Cardiac septum (tissue), 1 donor: ENCODE results near the gene CHST8. TPM values are rescaled to one million over a fixed set of nuclear protein-coding genes. Genes with fewer than 3 reads are reported as not detected.
"Not testable (repeated sequence)": the region's sequence is repeated elsewhere in the genome, so short reads cannot be mapped to it uniquely, and the experiment has no call there.

Experiments
- DNase-seq: peaks from one replicate; pipeline ENCODE4 v3.0.0-alpha.2; 2020; ENCODE audit warnings: low spot score
- intact Hi-C: fragments of 100-400 bp; cut with DNase I; formaldehyde crosslinking; loops from one replicate; pipeline ENCODE4 v1.14.0; 2022
- long read RNA-seq: library from polyadenylated mRNA; unstranded; transcript quantifications from one replicate; pipeline ENCODE4 v2.0.0, GENCODE V29; 2021
- total RNA-seq: library from RNA; stranded (reverse); fragmentation: NEBNext Ultra II Directional; extraction: Animal tissue kit (Norgen Biotek cat#: 25700); gene quantifications from one replicate; pipeline ENCODE4 v1.2.1, GENCODE V29; 2021
- donor health status: DM: no; HTN: no; CAD: no.

Gene CHST8, protein sequence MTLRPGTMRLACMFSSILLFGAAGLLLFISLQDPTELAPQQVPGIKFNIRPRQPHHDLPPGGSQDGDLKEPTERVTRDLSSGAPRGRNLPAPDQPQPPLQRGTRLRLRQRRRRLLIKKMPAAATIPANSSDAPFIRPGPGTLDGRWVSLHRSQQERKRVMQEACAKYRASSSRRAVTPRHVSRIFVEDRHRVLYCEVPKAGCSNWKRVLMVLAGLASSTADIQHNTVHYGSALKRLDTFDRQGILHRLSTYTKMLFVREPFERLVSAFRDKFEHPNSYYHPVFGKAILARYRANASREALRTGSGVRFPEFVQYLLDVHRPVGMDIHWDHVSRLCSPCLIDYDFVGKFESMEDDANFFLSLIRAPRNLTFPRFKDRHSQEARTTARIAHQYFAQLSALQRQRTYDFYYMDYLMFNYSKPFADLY
- total RNA-seq = 0.27 TPM
- long read RNA-seq, partial matches to known transcripts = 0 of 1 reads
- long read RNA-seq, other reads (novel, unspliced or antisense) = 1 of 1 reads

DNA sequence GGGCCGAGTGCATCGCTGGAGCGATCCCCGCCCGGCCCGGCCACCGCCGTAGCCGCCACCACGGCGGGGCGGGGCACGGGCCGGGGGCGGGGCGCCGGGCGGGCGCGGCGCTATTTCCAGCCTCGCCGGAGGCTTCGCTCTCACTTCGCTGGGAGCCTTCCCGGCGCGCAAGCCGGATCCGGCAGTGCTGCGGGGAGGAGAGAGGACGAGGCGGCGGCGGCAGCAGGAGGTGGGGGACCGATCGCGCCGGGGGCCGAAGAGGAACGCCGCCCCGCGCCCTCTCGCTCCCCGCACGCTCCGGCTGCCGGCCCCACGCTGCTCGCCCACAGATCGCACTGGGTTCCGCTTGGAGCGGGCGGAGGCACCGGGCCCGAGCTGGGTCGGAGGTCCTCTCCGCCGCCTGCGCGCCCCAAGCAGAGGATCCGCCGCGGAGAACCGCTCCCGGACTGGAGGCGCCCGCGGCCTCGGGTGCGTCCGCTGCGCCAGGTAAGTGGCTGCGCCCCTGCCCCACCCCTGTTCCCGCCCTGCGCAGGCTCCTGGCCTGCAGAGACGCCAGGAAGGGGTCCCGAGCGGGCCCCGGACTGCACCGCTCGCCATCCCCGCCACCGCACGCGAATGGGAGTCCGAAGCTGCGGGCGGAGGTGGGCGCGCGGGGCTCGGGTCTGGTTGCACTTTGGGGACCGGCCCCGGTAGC, at the start of gene CHST8:
Gene CHST8, plus strand, starts transcription at position 143 of the 694 bp plus-strand sequence. CDS start 67,309 bp downstream, outside the sequence.
- intact Hi-C loops = no loop called here
- no peak for DNase-seq

DNA sequence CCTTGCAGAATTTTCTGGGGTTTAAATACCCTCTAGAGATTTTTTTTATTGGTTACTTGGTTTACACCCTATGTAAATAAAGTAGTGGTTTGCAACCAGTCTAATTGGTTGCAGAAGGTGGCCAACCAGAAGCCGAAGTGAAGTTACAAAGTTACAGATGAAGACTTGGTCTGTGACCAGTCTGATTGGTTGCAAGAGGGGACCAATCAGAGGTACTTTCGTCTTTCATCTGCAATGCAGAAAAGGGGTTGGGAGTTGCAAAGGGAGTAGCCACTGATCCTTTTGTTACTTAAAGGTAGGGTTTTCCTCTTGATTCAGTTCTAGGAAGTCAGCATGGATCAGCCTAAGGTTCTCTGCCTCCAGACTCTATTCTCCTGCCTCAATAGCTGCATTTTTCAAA, 48.8 kb upstream of the CHST8 start:
- no peak for DNase-seq
- intact Hi-C loops = no loop called here

DNA sequence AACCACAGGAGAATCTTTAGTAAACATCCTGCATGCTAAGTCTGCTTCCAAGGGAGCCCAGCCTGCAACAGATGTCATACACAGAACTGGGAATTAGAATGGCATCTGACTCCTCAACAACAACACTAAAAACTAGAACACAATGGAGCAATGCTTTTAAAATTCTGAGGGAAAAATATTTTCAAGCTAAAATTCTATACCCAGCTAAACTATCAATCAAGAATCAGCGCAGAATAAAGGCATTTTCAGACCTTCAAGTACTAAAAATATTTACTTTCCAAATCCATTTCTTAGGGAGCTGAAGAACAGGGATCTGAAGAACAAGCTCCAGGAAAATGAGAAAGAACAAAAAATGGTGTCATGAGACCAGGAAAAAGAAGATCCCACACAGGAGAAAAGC, 46.9 kb upstream of the CHST8 start:
- DNase-seq = no peak
- intact Hi-C loops = no loop called here

DNA sequence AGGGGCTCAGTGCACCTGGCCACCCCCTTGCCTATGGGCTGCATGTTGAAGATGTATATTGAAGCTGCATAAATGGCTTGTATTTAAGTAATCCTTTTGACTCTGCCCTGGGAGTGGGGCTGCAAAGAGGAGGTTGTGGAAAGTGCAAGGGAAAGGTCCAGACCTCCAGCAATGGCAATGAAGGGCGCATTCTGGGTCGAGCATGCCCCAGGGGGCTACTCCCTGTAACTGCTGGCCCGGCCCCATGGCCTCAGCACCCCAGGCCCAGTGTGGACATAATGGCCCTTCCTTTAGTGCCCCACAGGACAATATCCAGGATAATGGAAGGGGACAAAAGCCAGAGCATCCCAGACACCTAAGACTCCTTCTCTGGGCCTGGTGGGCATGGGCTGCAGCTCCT, 43.1 kb upstream of the CHST8 start:
- DNase-seq = no peak
- intact Hi-C loops = no loop called here

DNA sequence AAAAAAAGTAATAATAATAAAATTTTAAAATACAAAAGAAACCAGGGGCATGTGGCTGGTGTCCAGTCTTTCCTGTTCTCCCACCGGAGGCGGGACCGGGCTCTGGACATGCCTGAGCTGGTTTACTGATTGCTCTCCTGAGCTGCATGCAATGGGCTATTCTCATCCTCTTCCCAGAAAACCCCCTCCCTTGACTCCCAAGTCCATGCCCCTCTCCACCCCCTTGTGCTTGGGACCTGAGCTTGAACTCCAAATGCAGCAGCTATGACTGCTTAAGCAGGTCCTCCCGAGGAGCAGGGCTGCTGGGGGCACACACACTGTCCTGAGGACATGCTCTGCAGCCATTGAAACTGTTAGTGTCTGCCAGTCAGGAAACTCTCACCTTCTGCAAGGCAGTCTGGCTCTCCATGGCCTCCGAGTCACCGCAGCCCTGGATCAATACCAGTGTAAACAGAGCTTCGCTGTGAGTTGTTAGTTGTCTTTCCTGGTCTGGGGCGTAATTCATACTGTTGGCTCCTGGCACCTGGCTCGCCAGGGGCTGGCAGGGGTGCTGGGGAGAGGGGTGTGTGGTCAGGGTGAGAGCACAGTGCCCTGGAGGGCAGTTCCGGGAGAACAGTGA, 41.6 kb upstream of the CHST8 start:
- intact Hi-C loops = no loop called here
- DNase-seq = no peak

DNA sequence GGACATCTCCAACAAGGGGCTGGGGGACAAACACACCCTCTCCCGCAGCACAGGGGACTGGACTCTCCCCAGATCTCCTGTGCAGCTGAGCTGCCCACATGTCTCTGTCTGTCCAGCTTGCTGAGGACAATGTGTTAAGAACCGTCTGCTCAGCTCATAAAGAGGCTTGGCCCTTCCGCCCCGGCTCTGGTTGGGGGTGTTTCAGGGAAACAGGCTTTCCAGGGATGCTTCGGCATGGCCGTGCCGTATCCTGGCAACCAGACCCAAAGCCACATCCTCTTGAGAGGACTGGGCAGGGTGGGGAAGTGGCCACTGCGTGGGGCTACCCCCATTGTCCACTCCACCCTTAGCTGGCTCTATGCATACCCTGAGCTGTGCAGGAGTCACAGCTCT, 41.1 kb upstream of the CHST8 start:
- no peak for DNase-seq
- intact Hi-C loops = no loop called here

DNA sequence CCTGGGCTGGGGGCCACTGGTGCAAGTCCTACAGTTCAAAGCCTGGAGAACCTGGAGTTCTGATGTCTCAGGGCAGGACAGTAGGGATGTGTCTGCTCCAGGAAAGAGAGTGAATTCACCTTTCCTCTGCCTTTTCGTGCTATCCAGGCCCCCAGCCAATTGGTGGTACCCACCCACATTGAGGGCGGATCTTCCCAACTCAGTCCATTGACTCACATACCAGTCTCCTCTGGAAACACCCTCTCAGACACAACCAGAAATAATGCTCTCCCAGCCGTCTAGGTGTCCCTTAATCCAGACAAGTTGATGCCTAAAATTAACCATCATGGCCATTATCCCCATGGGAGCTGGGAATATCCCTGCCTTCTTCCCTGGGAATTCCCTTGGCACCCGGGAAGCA, 38.8 kb upstream of the CHST8 start:
- DNase-seq = no peak
- intact Hi-C loops = no loop called here

DNA sequence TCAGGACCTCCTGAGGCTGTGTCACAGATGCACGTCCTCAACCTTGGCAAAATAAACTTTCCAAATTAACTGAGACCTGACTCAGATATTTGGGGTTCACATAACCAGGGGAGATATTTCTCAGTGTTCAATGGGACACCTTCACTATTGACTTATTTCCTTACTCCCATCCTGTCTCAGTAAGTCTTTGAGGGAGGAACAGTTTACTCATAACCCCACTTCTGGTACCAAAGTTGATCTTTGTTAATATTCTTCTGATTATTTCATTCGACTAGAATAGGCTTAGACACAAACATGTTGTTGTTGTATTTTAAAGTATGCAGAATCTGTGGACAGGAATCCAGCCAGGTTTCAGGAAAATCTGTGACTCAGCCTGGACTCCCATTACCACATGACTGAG, 34.6 kb upstream of the CHST8 start:
- DNase-seq = no peak
- intact Hi-C loops = no loop called here

DNA sequence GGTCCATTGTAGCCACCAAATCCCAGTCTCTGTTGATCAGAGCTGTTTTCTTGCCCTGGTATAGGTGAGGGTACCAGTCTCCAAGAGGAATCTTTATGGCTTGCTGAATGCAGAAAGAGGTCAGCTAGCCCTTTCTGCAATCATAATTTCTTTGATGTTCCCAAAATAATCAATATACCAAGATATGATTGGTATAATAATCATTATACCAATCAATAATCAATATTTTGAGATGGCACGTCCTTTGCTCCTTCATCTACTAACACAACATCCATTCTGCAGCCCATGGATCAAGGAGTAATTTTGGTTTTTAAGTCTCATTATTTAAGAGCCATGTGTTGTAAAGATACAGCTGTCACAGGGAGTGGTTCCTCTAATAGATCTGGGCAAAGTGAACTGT, 31.5 kb upstream of the CHST8 start:
- no peak for DNase-seq

DNA sequence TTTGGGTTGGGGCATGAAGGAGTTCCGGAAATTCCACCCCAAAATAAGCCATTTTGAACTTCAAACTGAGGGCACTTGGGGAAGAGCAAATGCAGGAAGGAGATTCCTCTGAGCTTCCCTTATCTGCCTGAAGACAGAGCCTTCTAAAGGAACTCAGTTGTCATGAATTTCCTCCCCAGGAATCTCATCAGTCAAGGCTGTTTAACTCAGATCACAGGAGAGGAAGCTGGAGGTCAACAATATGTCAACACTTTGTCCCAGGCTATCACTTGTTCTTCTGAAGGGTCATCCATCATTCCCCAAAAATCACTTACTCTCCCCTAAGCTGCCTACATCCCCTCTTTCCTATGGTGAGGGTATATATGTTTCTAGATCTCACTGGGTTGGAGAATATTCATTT, 26.0 kb upstream of the CHST8 start:
- intact Hi-C loops = no loop called here
- no peak for DNase-seq

More for the DNA sequence above, 31.5 kb upstream of the CHST8 start:
- intact Hi-C loops = no loop called here

DNA sequence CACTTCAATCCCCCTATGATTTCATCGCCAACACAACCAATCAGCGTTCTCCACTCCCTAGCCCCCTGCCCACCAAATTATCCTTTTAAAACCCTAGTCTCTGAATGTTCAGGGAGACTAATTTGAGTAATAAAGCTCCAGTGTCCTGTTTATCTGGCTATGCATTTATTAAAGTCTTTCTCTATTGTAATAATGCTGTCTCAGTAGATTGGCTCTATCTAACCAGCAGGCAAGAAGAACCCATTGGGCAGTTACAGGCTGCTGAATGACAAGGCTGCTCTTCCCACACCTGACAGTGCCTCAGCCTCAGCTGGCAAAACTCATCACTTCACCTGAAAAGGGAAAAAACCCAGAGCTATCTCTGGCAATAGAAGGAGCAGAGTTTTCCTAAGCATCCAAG, 20.2 kb upstream of the CHST8 start:
- no peak for DNase-seq
- intact Hi-C loops = no loop called here

DNA sequence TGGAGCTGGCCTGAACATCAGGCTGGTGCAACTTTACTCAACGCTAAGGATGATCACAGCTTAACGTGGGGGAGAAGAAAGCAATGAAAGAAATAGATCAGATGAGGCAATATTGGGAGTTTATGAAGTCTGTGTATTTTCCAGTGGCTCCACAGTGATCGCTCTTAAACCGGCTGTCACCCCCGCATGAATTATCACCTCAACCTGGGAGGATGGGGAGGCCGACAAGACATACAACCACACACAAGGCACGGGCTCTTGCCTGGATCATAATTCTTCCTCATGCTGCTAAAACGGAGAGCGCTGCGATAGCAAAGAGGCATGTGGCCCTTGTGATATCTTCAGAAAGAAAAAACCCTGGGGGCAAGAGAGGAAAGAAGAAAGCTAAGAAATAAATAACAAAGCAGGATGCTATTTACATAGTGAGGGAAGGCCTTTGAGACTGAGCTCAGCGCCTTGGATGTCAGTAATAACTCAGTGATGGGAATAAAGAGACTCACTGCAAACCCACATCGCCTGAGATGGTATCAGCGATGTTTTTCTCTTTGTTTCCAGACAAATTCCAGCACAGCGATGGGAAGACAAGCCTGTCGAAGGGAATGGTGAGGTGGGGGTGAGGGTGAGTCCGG, 19.1 kb upstream of the CHST8 start:
- DNase-seq = no peak
- intact Hi-C loops = no loop called here

DNA sequence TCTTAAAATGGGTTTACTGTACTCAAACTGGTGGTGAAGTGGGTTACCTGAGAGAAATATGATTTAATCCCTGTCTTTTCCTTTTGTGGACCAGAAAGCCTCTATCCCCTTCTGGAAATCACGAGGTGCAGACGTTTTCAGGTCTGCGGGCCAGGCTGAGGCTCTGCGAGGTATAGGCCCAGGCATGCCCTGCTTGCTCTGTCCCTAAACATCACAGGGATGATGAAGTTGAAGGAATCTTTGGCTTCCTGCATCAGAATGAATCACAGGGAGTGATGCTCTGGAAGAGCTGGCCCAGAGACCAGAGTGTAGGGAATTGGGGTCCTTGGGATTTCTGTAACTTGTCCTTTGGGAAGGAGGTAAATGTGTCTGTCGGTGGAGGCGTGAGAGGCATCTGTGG, 18.4 kb upstream of the CHST8 start:
- intact Hi-C loops = no loop called here
- DNase-seq = no peak

DNA sequence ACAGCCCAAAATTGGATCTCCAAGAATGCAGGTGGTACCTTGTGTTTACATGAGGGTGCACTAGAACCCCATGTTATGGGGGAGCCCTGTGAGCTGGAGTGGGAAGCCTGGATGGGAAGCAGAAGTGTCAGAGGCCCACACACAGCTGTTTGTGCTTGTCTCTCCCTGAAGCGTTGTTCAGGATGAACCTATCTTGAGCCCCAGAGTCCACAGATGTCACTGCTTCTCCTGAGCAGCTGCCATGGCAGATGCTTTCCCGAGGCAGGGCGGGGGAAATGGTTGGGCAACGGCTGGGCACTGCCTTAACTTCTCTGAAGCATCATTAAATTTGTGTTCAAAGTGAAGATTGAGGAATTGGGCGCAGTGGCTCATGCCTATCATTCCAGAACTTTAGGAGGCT, 17.1 kb upstream of the CHST8 start:
- DNase-seq = no peak
- intact Hi-C loops = no loop called here

DNA sequence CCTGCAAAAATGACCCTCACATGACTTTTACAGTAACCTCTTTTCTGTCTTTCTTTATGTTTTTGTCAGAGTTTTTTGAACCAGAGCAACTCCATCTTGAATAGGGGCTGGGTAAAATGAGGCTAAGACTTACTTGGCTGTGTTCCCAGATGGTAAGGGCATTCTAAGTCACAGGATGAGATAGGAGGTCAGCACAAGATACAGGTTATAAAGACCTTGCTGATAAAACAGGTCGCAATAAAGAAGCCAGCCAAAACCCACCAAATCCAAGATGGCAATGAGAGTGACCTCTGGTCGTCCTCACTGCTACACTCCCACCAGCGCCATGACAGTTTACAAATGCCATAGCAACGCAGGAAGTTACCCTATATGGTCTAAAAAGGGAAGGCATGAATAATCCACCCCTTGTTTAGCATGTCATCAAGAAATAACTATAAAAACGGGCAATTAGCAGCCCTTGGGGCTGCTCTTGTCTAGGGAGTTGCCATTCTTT, 15.9 kb upstream of the CHST8 start:
- intact Hi-C loops, DNase-seq: not testable (repeated sequence)

DNA sequence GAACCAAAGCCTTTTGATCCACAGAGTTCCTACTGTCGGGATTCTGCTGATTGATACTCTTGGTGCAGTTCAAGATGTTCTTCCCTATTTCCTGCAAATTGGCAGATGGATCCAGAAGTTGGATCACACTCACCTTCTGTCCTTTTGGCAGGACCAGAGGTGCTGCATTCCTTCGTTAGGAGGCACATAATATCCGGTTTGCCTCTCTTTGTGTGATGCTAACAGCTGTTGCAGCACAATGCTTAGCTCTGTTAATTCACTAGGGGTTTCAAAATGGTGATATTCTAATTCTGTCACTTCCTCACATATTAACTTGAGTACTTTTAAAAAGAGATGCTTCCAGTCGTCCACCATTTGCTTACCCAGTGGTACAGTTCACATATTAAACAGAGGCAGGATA, 15.2 kb upstream of the CHST8 start:
- intact Hi-C loops = no loop called here
- no peak for DNase-seq

DNA sequence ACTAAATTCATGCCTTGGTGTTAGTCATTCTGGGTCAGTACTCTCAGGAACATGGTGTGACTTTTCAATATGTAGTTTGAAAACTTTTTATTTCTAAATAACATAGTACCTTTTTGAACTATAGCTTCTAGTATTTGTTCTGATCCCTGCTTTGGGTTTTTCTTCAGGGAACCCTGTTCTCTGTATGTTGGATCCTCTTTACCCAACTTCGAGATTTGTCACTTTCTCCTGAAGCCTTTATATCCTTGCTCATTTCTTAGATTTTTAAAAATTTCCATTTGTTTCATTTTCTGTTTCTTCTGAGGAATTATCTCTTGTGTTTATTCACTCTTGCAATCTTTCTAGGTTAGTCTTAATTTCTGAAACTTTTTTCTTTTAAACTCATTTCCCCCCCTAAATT, 12.4 kb upstream of the CHST8 start:
- intact Hi-C loops = no loop called here

DNA sequence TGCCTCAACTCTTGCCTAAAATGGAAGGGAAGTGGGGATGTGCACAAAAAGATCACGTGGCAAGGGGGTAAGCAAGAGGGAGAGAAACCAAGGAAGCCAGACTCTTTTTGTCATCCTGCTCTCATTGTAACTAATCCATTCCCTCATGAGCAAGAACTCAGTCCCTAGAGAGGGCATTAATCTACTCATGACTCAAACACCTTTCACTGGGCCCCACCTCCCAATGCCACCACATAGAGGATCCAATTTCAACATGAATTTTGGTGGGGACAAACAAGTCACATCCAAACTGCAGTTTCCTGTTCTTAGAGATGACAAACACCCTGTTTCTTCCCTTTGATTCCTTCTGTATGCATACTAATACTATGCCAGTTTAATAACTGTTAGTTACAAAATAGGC, 11.2 kb upstream of the CHST8 start:
- DNase-seq = no peak
- intact Hi-C loops = no loop called here

More for the DNA sequence above, 12.4 kb upstream of the CHST8 start:
- DNase-seq = no peak

DNA sequence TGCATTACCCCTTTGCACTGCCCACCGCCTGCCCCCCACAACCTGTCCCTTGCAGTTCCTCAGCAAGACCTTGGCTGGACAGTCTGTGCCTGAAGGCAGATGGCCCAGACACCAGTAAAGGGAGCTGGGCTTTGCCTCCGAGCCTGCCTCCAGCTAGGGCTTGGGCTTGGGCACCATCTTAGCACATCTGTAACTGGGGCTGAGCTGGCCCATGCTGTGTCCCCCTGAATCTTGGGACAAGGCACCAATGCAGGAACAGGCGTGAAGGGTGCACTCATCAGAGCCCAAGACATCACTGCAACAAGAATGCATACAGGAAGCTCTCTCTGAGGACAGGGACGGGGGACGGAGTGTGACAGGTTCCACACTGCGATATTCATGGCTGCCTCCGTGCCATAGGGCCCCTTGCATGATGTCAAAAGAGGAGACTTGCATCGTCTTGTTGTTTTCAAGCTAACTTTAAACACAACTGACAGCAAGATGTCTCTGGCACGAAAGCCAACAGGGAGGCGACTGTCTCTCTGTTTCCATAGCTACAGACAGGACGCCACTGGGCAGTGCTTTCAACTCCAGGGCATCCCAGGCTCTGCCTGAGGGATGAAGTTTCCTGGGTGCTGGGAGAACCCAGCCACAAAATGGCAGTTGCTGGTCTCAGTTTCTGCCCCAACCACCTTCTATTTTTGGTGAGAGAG, 8.7 kb upstream of the CHST8 start:
- peak; percentile 22 for DNase-seq
- intact Hi-C loops = no loop called here
